KMS-11 (cell line): Measurements from ENCODE around the gene CFAP161.

ENCODE experiments used
- H2AFZ ChIP-seq: fragments of 200-600 bp; sonication (generic); 2 replicates; pipeline ENCODE4 v1.6.1; 2016; ENCODE audit warnings: antibody characterized with exemption, mixed run types, low read depth
- H3K27ac ChIP-seq: fragments of 200-600 bp; sonication (generic); 2 replicates; pipeline ENCODE4 v1.6.1; 2016; ENCODE audit warnings: mild to moderate bottlenecking, mixed run types
- H3K27me3 ChIP-seq: fragments of 200-600 bp; sonication (generic); 2 replicates; pipeline ENCODE4 v1.6.1; 2017; ENCODE audit warnings: mild to moderate bottlenecking, low read depth, mixed run types, moderate library complexity; ENCODE audit not compliant: insufficient read depth
- H3K36me3 ChIP-seq: fragments of 200-600 bp; sonication (generic); 2 replicates; pipeline ENCODE4 v1.6.1; 2017; ENCODE audit warnings: mild to moderate bottlenecking, mixed run types; ENCODE audit not compliant: insufficient read depth
- H3K4me1 ChIP-seq: fragments of 200-600 bp; sonication (generic); 2 replicates; pipeline ENCODE4 v1.6.1; 2016; ENCODE audit warnings: mild to moderate bottlenecking, low read depth, mixed run types; ENCODE audit not compliant: poor library complexity, severe bottlenecking
- H3K4me2 ChIP-seq: fragments of 200-600 bp; sonication (generic); 2 replicates; pipeline ENCODE4 v1.7.0; 2016; ENCODE audit warnings: mild to moderate bottlenecking, mixed run types
- H3K4me3 ChIP-seq: fragments of 200-600 bp; sonication (generic); IDR thresholded peaks from 2 replicates; pipeline ENCODE4 v1.6.1; 2017; ENCODE audit warnings: low read depth, low read length, mixed read lengths; ENCODE audit not compliant: insufficient read depth
- H3K79me2 ChIP-seq: fragments of 200-600 bp; sonication (generic); 2 replicates; pipeline ENCODE4 v1.6.1; 2016; ENCODE audit warnings: low read depth, mixed run types; ENCODE audit not compliant: insufficient read depth
- H3K9ac ChIP-seq: fragments of 200-600 bp; sonication (generic); 2 replicates; pipeline ENCODE4 v1.6.1; 2016; ENCODE audit warnings: mild to moderate bottlenecking, mixed run types
- H4K20me1 ChIP-seq: fragments of 200-600 bp; sonication (generic); 2 replicates; pipeline ENCODE4 v1.6.1; 2016; ENCODE audit warnings: mild to moderate bottlenecking, mixed run types; ENCODE audit not compliant: insufficient read depth
- CTCF ChIP-seq: fragments of 200-600 bp; sonication (generic); conservative IDR thresholded peaks from 2 replicates; pipeline ENCODE4 v1.6.1; 2017; ENCODE audit warnings: low read depth, mild to moderate bottlenecking, antibody characterized with exemption, low read length, moderate library complexity, mixed read lengths

The CFAP161 gene

GRCh38 chr15:81092559-81092902 is 41.5 kb upstream of the CFAP161 start:
- Histone ChIP-seq H3K27ac (no peak overlapping the region), H3K79me2 (no peaks in the 10 kb centered on the region), H3K9ac (no peak overlapping the region), H2AFZ (no peak overlapping the region), H3K4me1 (no peaks in the 10 kb centered on the region), H3K27me3 (no peaks in the 10 kb centered on the region), H3K4me3 (no peak overlapping the region), H3K36me3 (no peaks in the 10 kb centered on the region), H3K4me2 (no peak overlapping the region), H4K20me1 (no peaks in the 10 kb centered on the region)
- no peak for TF ChIP-seq CTCF

- TF ChIP-seq CTCF, result no peak
- H3K36me3 ChIP-seq, result no peaks in the 10 kb centered on the region
- H3K27me3 ChIP-seq, result no peaks in the 10 kb centered on the region
- no peak overlapping the region for H3K4me2 ChIP-seq
- no peak overlapping the region for H2AFZ ChIP-seq
- H3K27ac ChIP-seq, result no peak overlapping the region
- no peaks in the 10 kb centered on the region for H3K79me2 ChIP-seq
- no peaks in the 10 kb centered on the region for H4K20me1 ChIP-seq
- no peak overlapping the region for H3K9ac ChIP-seq
- no peak overlapping the region for H3K4me3 ChIP-seq
- no peaks in the 10 kb centered on the region for H3K4me1 ChIP-seq
Measured at GRCh38 chr15:81093961-81094360, 40.1 kb upstream of the CFAP161 start.

- Histone ChIP-seq H3K4me2 (no peak overlapping the region), H2AFZ (no peak overlapping the region)
Measured at GRCh38 chr15:81095690-81096365, 38.2 kb upstream of the CFAP161 start.

GRCh38 chr15:81096398-81096797 is 37.7 kb upstream of the CFAP161 start:
- Histone ChIP-seq H4K20me1 (no peaks in the 10 kb centered on the region), H3K9ac (no peak overlapping the region), H3K4me1 (no peaks in the 10 kb centered on the region), H3K4me3 (no peak overlapping the region), H3K27me3 (no peaks in the 10 kb centered on the region), H3K27ac (no peak overlapping the region), H3K36me3 (no peaks in the 10 kb centered on the region), H3K4me2 (no peak overlapping the region), H2AFZ (no peak overlapping the region), H3K79me2 (no peaks in the 10 kb centered on the region)
- no peak for TF ChIP-seq CTCF

More at GRCh38 chr15:81095690-81096365, 38.2 kb upstream of the CFAP161 start:
- Histone ChIP-seq H3K4me3 (no peak overlapping the region), H4K20me1 (no peaks in the 10 kb centered on the region), H3K27me3 (no peaks in the 10 kb centered on the region), H3K36me3 (no peaks in the 10 kb centered on the region), H3K27ac (no peak overlapping the region), H3K4me1 (no peaks in the 10 kb centered on the region), H3K9ac (no peak overlapping the region), H3K79me2 (no peaks in the 10 kb centered on the region)
- no peak for TF ChIP-seq CTCF
